GM18520 (cell line): ENCODE results near the gene FOXP1.

Experiments
- ATAC-seq: cut with Tn5 transposase; IDR thresholded peaks from one replicate; pipeline ENCODE4 v1.9.1; 2021; ENCODE audit not compliant: unreplicated experiment

The FOXP1 gene

GRCh38 chr3:71202848-71203533 is 380.5 kb downstream of the FOXP1 start:
- ATAC-seq: no peak

GRCh38 chr3:71201939-71202338 is 381.6 kb downstream of the FOXP1 start:
- no peak for ATAC-seq

GRCh38 chr3:71197841-71198565 is 385.5 kb downstream of the FOXP1 start:
- no peak for ATAC-seq

- no peak for ATAC-seq
Measured at GRCh38 chr3:71195492-71195891, 388.0 kb downstream of the FOXP1 start.

- ATAC-seq: no peak
Measured at GRCh38 chr3:71194785-71195184, 388.7 kb downstream of the FOXP1 start.

GRCh38 chr3:71191031-71191482 is 392.5 kb downstream of the FOXP1 start:
- no peak for ATAC-seq

- no peak for ATAC-seq
Measured at GRCh38 chr3:71189480-71189879, 394.0 kb downstream of the FOXP1 start.

GRCh38 chr3:71187715-71188114 is 395.8 kb downstream of the FOXP1 start:
- ATAC-seq: no peak

GRCh38 chr3:71186801-71187200 is 396.7 kb downstream of the FOXP1 start:
- no peak for ATAC-seq

- ATAC-seq: no peak
Measured at GRCh38 chr3:71185733-71186455, 397.6 kb downstream of the FOXP1 start.

GRCh38 chr3:71184252-71184651 is 399.3 kb downstream of the FOXP1 start:
- no peak for ATAC-seq

GRCh38 chr3:71183549-71183948 is 400.0 kb downstream of the FOXP1 start:
- no peak for ATAC-seq

- ATAC-seq: no peak
Measured at GRCh38 chr3:71180524-71180923, 403.0 kb downstream of the FOXP1 start.

GRCh38 chr3:71177375-71177774 is 406.2 kb downstream of the FOXP1 start:
- no peak for ATAC-seq

GRCh38 chr3:71176366-71176765 is 407.2 kb downstream of the FOXP1 start:
- ATAC-seq: no peak

- ATAC-seq: no peak
Measured at GRCh38 chr3:71175691-71176365, 407.7 kb downstream of the FOXP1 start.

- no peak for ATAC-seq
Measured at GRCh38 chr3:71172951-71173350, 410.6 kb downstream of the FOXP1 start.

GRCh38 chr3:71172189-71172588 is 411.3 kb downstream of the FOXP1 start:
- no peak for ATAC-seq

- no peak for ATAC-seq
Measured at GRCh38 chr3:71171247-71171646, 412.3 kb downstream of the FOXP1 start.

GRCh38 chr3:71168880-71169411 is 414.6 kb downstream of the FOXP1 start:
- no peak for ATAC-seq

GRCh38 chr3:71168121-71168721 is 415.3 kb downstream of the FOXP1 start:
- no peak for ATAC-seq
